Choroid plexus epithelial cell (primary cell): ENCODE data around the gene FNDC5.

ENCODE experiments used
- DNase-seq: peaks from one replicate; pipeline ENCODE4 v3.0.0-alpha.2; 2010; ENCODE audit warnings: low read depth
- H3K4me3 ChIP-seq: 2 replicates; pipeline ENCODE4 v1.5.1; 2011; ENCODE audit warnings: low read depth, mild to moderate bottlenecking, control low read depth, low read length, moderate library complexity
- CTCF ChIP-seq: conservative IDR thresholded peaks from 2 replicates; pipeline ENCODE4 v1.5.1; 2011; ENCODE audit warnings: low read depth, mild to moderate bottlenecking, control low read depth, inconsistent platforms, low read length, moderate library complexity

FNDC5 gene

GRCh38 chr1:32876341-32877210, 5.9 kb upstream of the FNDC5 start:
- no peak overlapping the region for H3K4me3 ChIP-seq
- DNase-seq, result peak; percentile 60
- TF ChIP-seq CTCF, result peak; percentile 90

- H3K4me3 ChIP-seq, result no peak overlapping the region
- TF ChIP-seq CTCF, result no peak
- DNase-seq, result no peak
Measured at GRCh38 chr1:32874860-32875752, 4.4 kb upstream of the FNDC5 start.

GRCh38 chr1:32873484-32873883, 2.8 kb upstream of the FNDC5 start:
- DNase-seq, result no peak
- no peak overlapping the region for H3K4me3 ChIP-seq
- TF ChIP-seq CTCF, result no peak

- H3K4me3 ChIP-seq, result peak overlapping the region; percentile 30
- TF ChIP-seq CTCF, result peak; percentile 4
- no peak for DNase-seq
Measured at GRCh38 chr1:32872192-32872460, 1.4 kb upstream of the FNDC5 start.

- TF ChIP-seq CTCF, result no peak
- DNase-seq, result peak; percentile 17
- peak overlapping the region; percentile 51 for H3K4me3 ChIP-seq
Measured at GRCh38 chr1:32871364-32872191, 866 bp upstream of the FNDC5 start.

- peak overlapping the region; percentile 13 for H3K4me3 ChIP-seq
- TF ChIP-seq CTCF, result no peak
- DNase-seq, result no peak
Measured at GRCh38 chr1:32869923-32870614, 643 bp downstream of the FNDC5 start.
